IMR-90 (cell line): ENCODE data around the gene LCP1. TPM values are rescaled to one million over a fixed set of nuclear protein-coding genes. Genes with fewer than 3 reads are reported as not detected.

Experiments used
- ATAC-seq: fragments of 200-7000 bp; cut with Tn5 transposase; 2 replicates; pipeline ENCODE4 v1.9.1; 2020; ENCODE audit warnings: low read depth, mild to moderate bottlenecking, moderate library complexity
- BruUV-seq: library from RNA; stranded (reverse); fragments of 400-500 nt; replicated peaks from 2 replicates; lab custom pipeline; 2021; lab: Mats Ljungman, UMichigan
- CTCF ChIA-PET: fragments of 300-600 bp; formaldehyde crosslinking; extraction: SDS; loops from one replicate; lab custom pipeline; 2021; ENCODE audit warnings: antibody characterized with exemption; lab: Yijun Ruan, JAX
- POLR2A ChIA-PET: fragments of 300-600 bp; sonication (Branson Sonifier 250); formaldehyde crosslinking; loops from one replicate; lab custom pipeline; 2022; ENCODE audit warnings: antibody characterized with exemption; ENCODE audit not compliant: unreplicated experiment; lab: Charles Lee
- DNase-seq: peaks from one replicate; pipeline ENCODE4 v3.0.0; 2013
- H2AFZ ChIP-seq: replicated peaks from 2 replicates; pipeline ENCODE3; 2013; ENCODE audit warnings: low read length, mild to moderate bottlenecking; ENCODE audit not compliant: poor library complexity
- H2AK5ac ChIP-seq: 2 replicates; pipeline ENCODE4 v1.6.1; 2013; ENCODE audit warnings: low read depth, low read length, inconsistent platforms
- H2AK9ac ChIP-seq: replicated peaks from 2 replicates; pipeline ENCODE3; 2013; ENCODE audit warnings: mild to moderate bottlenecking, low read depth, low read length, moderate library complexity; ENCODE audit not compliant: poor library complexity
- H2BK120ac ChIP-seq: 2 replicates; pipeline ENCODE4 v1.6.1; 2013; ENCODE audit warnings: low read depth, low read length, inconsistent platforms
- H2BK15ac ChIP-seq: 3 replicates; pipeline ENCODE4 v1.6.1; 2013; ENCODE audit warnings: low read depth, low read length, inconsistent platforms
- H2BK20ac ChIP-seq: 2 replicates; pipeline ENCODE4 v1.6.1; 2013; ENCODE audit warnings: low read depth, mild to moderate bottlenecking, inconsistent platforms, low read length, moderate library complexity
- H2BK5ac ChIP-seq: 2 replicates; pipeline ENCODE4 v1.6.1; 2013; ENCODE audit warnings: mild to moderate bottlenecking, low read depth, low read length, inconsistent platforms; ENCODE audit not compliant: poor library complexity, severe bottlenecking
- H3K14ac ChIP-seq: replicated peaks from 2 replicates; pipeline ENCODE4 v1.6.1; 2013; ENCODE audit warnings: low read depth, low read length, inconsistent platforms
- H3K18ac ChIP-seq: 2 replicates; pipeline ENCODE4 v1.6.1; 2013; ENCODE audit warnings: low read depth, low read length, control low read depth
- H3K23ac ChIP-seq: 2 replicates; pipeline ENCODE4 v1.6.1; 2013; ENCODE audit warnings: low read depth, low read length, inconsistent platforms
- H3K27ac ChIP-seq: 2 replicates; pipeline ENCODE4 v1.5.1; 2013; ENCODE audit warnings: mild to moderate bottlenecking, control low read depth, low read length; ENCODE audit not compliant: insufficient read depth
- H3K27me3 ChIP-seq: 2 replicates; pipeline ENCODE4 v1.6.1; 2013; ENCODE audit warnings: low read length; ENCODE audit not compliant: control insufficient read depth, insufficient read depth
- H3K36me3 ChIP-seq: 2 replicates; pipeline ENCODE4 v1.6.1; 2013; ENCODE audit warnings: low read length, mixed read lengths; ENCODE audit not compliant: control insufficient read depth, insufficient read depth
- H3K4ac ChIP-seq: 2 replicates; pipeline ENCODE4 v1.6.1; 2013; ENCODE audit warnings: low read depth, low read length, inconsistent platforms
- H3K4me1 ChIP-seq: 2 replicates; pipeline ENCODE4 v1.6.1; 2013; ENCODE audit warnings: low read length, mixed read lengths; ENCODE audit not compliant: control insufficient read depth, insufficient read depth
- H3K4me2 ChIP-seq: 2 replicates; pipeline ENCODE4 v1.6.1; 2013; ENCODE audit warnings: low read depth, mild to moderate bottlenecking, control low read depth, low read length, moderate library complexity
- H3K4me3 ChIP-seq: 2 replicates; pipeline ENCODE4 v1.5.1; 2013; ENCODE audit warnings: low read depth, mild to moderate bottlenecking, control low read depth, low read length, moderate library complexity; ENCODE audit not compliant: insufficient read depth
- H3K56ac ChIP-seq: 2 replicates; pipeline ENCODE4 v1.6.1; 2013; ENCODE audit warnings: low read length, inconsistent platforms; ENCODE audit not compliant: insufficient read depth; ENCODE audit errors: extremely low read depth
- H3K79me1 ChIP-seq, 2 experiments: 2 replicates each; pipeline ENCODE4 v1.6.1; 2013; ENCODE audit warnings: low read length in 2 of 2, inconsistent platforms in 1 of 2, low read depth in 1 of 2
- H3K9ac ChIP-seq: 2 replicates; pipeline ENCODE4 v1.6.1; 2013; ENCODE audit warnings: low read depth, low read length, control low read depth
- H3K9me1 ChIP-seq: 2 replicates; pipeline ENCODE4 v1.6.1; 2013; ENCODE audit warnings: low read length, inconsistent platforms; ENCODE audit not compliant: insufficient read depth
- H3K9me3 ChIP-seq: 2 replicates; pipeline ENCODE4 v1.6.1; 2013; ENCODE audit warnings: low read length; ENCODE audit not compliant: control insufficient read depth, insufficient read depth
- H4K20me1 ChIP-seq: 2 replicates; pipeline ENCODE4 v1.6.1; 2013; ENCODE audit warnings: low read length, inconsistent platforms; ENCODE audit not compliant: insufficient read depth
- H4K5ac ChIP-seq: 2 replicates; pipeline ENCODE4 v1.6.1; 2013; ENCODE audit warnings: mild to moderate bottlenecking, low read depth, low read length, control low read depth
- H4K8ac ChIP-seq, 2 experiments: 2 replicates each; pipeline ENCODE4 v1.6.1; 2013; ENCODE audit warnings: low read depth in 2 of 2, low read length in 2 of 2, control low read depth in 1 of 2, inconsistent platforms in 1 of 2
- H4K91ac ChIP-seq: 2 replicates; pipeline ENCODE4 v1.6.1; 2013; ENCODE audit warnings: low read depth, low read length, inconsistent platforms; ENCODE audit not compliant: insufficient read depth
- BHLHE40 ChIP-seq: fragments of 150-350 bp; IDR thresholded peaks from 2 replicates; pipeline ENCODE4 v1.6.1; 2016; ENCODE audit warnings: mild to moderate bottlenecking, low read depth, low read length
- CHD1 ChIP-seq: IDR thresholded peaks from 2 replicates; pipeline ENCODE4 v1.6.1; 2012; ENCODE audit warnings: low read depth, low read length, improper control_type of control experiment
- CTCF ChIP-seq: conservative IDR thresholded peaks from 2 replicates; pipeline ENCODE4 v1.5.1; 2012; ENCODE audit warnings: mild to moderate bottlenecking, low read depth, low read length, improper control_type of control experiment
- NFE2L2 ChIP-seq: fragments of 150-350 bp; IDR thresholded peaks from 2 replicates; pipeline ENCODE4 v1.6.1; 2016; ENCODE audit warnings: low read depth, mild to moderate bottlenecking, low read length
- POLR2A ChIP-seq: IDR thresholded peaks from 2 replicates; pipeline ENCODE4 v1.6.1; 2012; ENCODE audit warnings: mild to moderate bottlenecking, low read depth, low read length
- RAD21 ChIP-seq: IDR thresholded peaks from 2 replicates; pipeline ENCODE4 v1.6.1; 2012; ENCODE audit warnings: low read length, improper control_type of control experiment
- RCOR1 ChIP-seq: IDR thresholded peaks from 2 replicates; pipeline ENCODE4 v1.6.1; 2012; ENCODE audit warnings: mild to moderate bottlenecking, low read length, improper control_type of control experiment; ENCODE audit not compliant: insufficient replicate concordance
- RFX5 ChIP-seq: IDR thresholded peaks from 2 replicates; pipeline ENCODE4 v1.8.0; 2012; ENCODE audit warnings: low read depth, mild to moderate bottlenecking, low read length, moderate library complexity
- SMC3 ChIP-seq: fragments of 150-350 bp; IDR thresholded peaks from 2 replicates; pipeline ENCODE4 v1.6.1; 2016; ENCODE audit warnings: low read depth, mild to moderate bottlenecking, antibody characterized with exemption, low read length, moderate library complexity
- USF2 ChIP-seq: fragments of 150-350 bp; IDR thresholded peaks from 2 replicates; pipeline ENCODE4 v1.6.1; 2017; ENCODE audit warnings: mild to moderate bottlenecking, antibody characterized with exemption, low read length, low read depth
- WGBS, 2 experiments: methylation state at CpG; one replicate each; pipeline versions ENCODE4 v1.1.5 to v1.1.7; 2013; ENCODE audit warnings: missing lambda C conversion rate in 2 of 2; ENCODE audit not compliant: insufficient read length in 1 of 2; ENCODE audit errors: extremely low coverage in 2 of 2; 5-methylcytosine and 5-hydroxymethylcytosine counted together
- dilution Hi-C: fragments of 300-500 bp; cut with HindIII; formaldehyde crosslinking; loops from one replicate; pipeline ENCODE4 v1.14.3; 2018; ENCODE audit warnings: low sequenced_read_pairs; ENCODE audit not compliant: unreplicated experiment
- in situ Hi-C: fragments of 300-500 bp; cut with MboI; formaldehyde crosslinking; loops from 3 replicates; pipeline ENCODE4 v1.14.3; 2019; ENCODE audit warnings: low sequenced_read_pairs, inconsistent platforms, mixed read lengths
- intact Hi-C: fragments of 100-400 bp; cut with micrococcal nuclease; formaldehyde crosslinking; loops from 2 replicates; pipeline ENCODE4 v1.10.0; 2022
- polyA plus RNA-seq, 3 experiments: library from polyadenylated mRNA; depleted of rRNA; stranded (reverse); fragments of >200 nt; gene quantifications; 2 replicates each; pipeline ENCODE4 v1.2.3, GENCODE V29; 2012; ENCODE audit warnings: low replicate concordance in 1 of 3
- total RNA-seq: library from RNA; depleted of rRNA; stranded (reverse); fragments of >200 nt; gene quantifications from 2 replicates; pipeline ENCODE4 v1.2.3, GENCODE V29; 2012

LCP1 gene
- total and polyA plus RNA-seq, 2 of the 4 experiments (the other 2 are of a cell fraction): not detected

GRCh38 chr13:46150134-46150693 lies 31.8 kb downstream of the LCP1 start:
- Histone ChIP-seq H4K5ac (no peak overlapping the region), H3K56ac (no peak overlapping the region), H2BK5ac (no peak overlapping the region), H2AK5ac (no peak overlapping the region), H2BK15ac (no peak overlapping the region), H3K14ac (no peak overlapping the region), H3K9me3 (no peaks in the 10 kb centered on the region), H3K27ac (no peak overlapping the region), H2BK20ac (no peak overlapping the region), H3K18ac (no peak overlapping the region), H2BK120ac (no peak overlapping the region), H3K79me1 (no peaks in the 10 kb centered on the region), H3K4ac (no peak overlapping the region), H3K4me1 (no peaks in the 10 kb centered on the region), H3K9me1 (no peaks in the 10 kb centered on the region), H3K23ac (no peak overlapping the region), H3K9ac (no peak overlapping the region), H4K91ac (no peak overlapping the region), H4K20me1 (no peaks in the 10 kb centered on the region), H3K4me3 (no peak overlapping the region), H3K36me3 (no peaks in the 10 kb centered on the region), H2AK9ac (no peak overlapping the region), H3K27me3 (peaks cover 2% of the 10 kb centered on the region), H2AFZ (no peak overlapping the region), H4K8ac (no peak overlapping the region), H3K4me2 (no peak overlapping the region)
- DNase-seq (no peak), ATAC-seq (no peak)
- BruUV-seq: no TSS peak
- no peak for TF ChIP-seq CHD1
- no peak for TF ChIP-seq RCOR1
- TF ChIP-seq POLR2A: no peak
- no peak for TF ChIP-seq RFX5
- TF ChIP-seq NFE2L2: no peak
- no peak for TF ChIP-seq BHLHE40
- TF ChIP-seq RAD21: no peak
- no peak for TF ChIP-seq USF2
- no peak for TF ChIP-seq SMC3
- TF ChIP-seq CTCF: no peak
- WGBS, 2 experiments: no CpG with 5 or more reads among the region's 1 CpG
- in situ Hi-C loops (no loop called here), intact Hi-C loops (no loop called here), dilution Hi-C loops (no loop called here)
- ChIA-PET POLR2A (no interaction called here), CTCF (interaction anchor here (1.4 kb wide), 1 partner anchor 10 kb away, joined by 6 read pairs; no protein-coding TSS in a partner anchor)
